NCI-H146 treated with DMSO at 0.1 percent for 48 hours (cell line): Measurements from ENCODE around the gene BAHD1.

ENCODE experiments used
- DNase-seq: peaks from one replicate; lab custom pipeline; 2025; ENCODE audit not compliant: unreplicated experiment; lab: John Stamatoyannopoulos, UW

The BAHD1 gene

GRCh38 chr15:40464595-40465185 lies 23.9 kb downstream of the BAHD1 start:
- DNase-seq = no peak

GRCh38 chr15:40465939-40466338 lies 25.2 kb downstream of the BAHD1 start:
- no peak for DNase-seq

GRCh38 chr15:40466426-40467260 lies 25.9 kb downstream of the BAHD1 start:
- DNase-seq = no peak

- DNase-seq = no peak
These were observed 26.5 kb downstream of the BAHD1 start for GRCh38 chr15:40467261-40467615.

- DNase-seq = no peak
These were observed 28.2 kb downstream of the BAHD1 start for GRCh38 chr15:40468898-40469331.

- DNase-seq = no peak
These were observed 29.1 kb downstream of the BAHD1 start for GRCh38 chr15:40469776-40470390.

- peak; percentile 22 for DNase-seq
These were observed 29.8 kb downstream of the BAHD1 start, which contains the start of gene CHST14 for GRCh38 chr15:40470423-40471104. CHST14 (plus strand) TSS chr15:40470984; CDS start chr15:40471214, 230 bp downstream.

GRCh38 chr15:40471105-40471807 lies 30.5 kb downstream of the BAHD1 start:
- DNase-seq = no peak

- no peak for DNase-seq
These were observed 31.0 kb downstream of the BAHD1 start for GRCh38 chr15:40471808-40472150.

GRCh38 chr15:40472171-40472727 lies 31.5 kb downstream of the BAHD1 start:
- no peak for DNase-seq

- no peak for DNase-seq
These were observed 33.8 kb downstream of the BAHD1 start for GRCh38 chr15:40474581-40474980.

- peak; percentile 20 for DNase-seq
These were observed 37.0 kb downstream of the BAHD1 start for GRCh38 chr15:40477642-40478327.

GRCh38 chr15:40479024-40479423 lies 38.3 kb downstream of the BAHD1 start:
- DNase-seq = no peak

- no peak for DNase-seq
These were observed 40.8 kb downstream of the BAHD1 start for GRCh38 chr15:40481341-40482074.

- no peak for DNase-seq
These were observed 43.2 kb downstream of the BAHD1 start for GRCh38 chr15:40483919-40484318.

GRCh38 chr15:40486066-40486770 lies 45.5 kb downstream of the BAHD1 start:
- DNase-seq = no peak

GRCh38 chr15:40487816-40488682 lies 47.3 kb downstream of the BAHD1 start:
- DNase-seq = no peak
